Stimulated activated effector memory CD8-positive, alpha-beta T cell treated with anti-CD3 and anti-CD28 coated beads, Interleukin-12 subunit alpha, Interleukin-12 subunit beta, amount 100 ng/mL, for 72 hours (primary cell): ENCODE data around the gene KRTAP10-6.
"Not testable (repeated sequence)": the region's sequence is repeated elsewhere in the genome, so short reads cannot be mapped to it uniquely, and the experiment has no call there.

Source experiments
- ATAC-seq: fragments of 150-1000 bp; cut with Tn5 transposase; 2 replicates; pipeline ENCODE4 v1.10.0; 2021
- DNase-seq, 2 donors: peaks; one replicate each; pipeline ENCODE4 v3.0.0; 2021 to 2022; ENCODE audit warnings: low spot score in 2 of 2
- H3K27ac Mint-ChIP-seq: one replicate; pipeline ENCODE4 v1.8.0; 2022; ENCODE audit warnings: mild to moderate bottlenecking, mixed read lengths
- H3K36me3 Mint-ChIP-seq: one replicate; pipeline ENCODE4 v1.8.0; 2022; ENCODE audit warnings: mild to moderate bottlenecking, mixed read lengths
- H3K4me1 Mint-ChIP-seq: one replicate; pipeline ENCODE4 v1.8.0; 2022; ENCODE audit warnings: mixed read lengths
- H3K4me3 Mint-ChIP-seq: one replicate; pipeline ENCODE4 v1.8.0; 2022; ENCODE audit warnings: mild to moderate bottlenecking, mixed read lengths
- H3K9me3 Mint-ChIP-seq: one replicate; pipeline ENCODE4 v1.8.0; 2022; ENCODE audit warnings: mixed read lengths

Gene KRTAP10-6

DNA sequence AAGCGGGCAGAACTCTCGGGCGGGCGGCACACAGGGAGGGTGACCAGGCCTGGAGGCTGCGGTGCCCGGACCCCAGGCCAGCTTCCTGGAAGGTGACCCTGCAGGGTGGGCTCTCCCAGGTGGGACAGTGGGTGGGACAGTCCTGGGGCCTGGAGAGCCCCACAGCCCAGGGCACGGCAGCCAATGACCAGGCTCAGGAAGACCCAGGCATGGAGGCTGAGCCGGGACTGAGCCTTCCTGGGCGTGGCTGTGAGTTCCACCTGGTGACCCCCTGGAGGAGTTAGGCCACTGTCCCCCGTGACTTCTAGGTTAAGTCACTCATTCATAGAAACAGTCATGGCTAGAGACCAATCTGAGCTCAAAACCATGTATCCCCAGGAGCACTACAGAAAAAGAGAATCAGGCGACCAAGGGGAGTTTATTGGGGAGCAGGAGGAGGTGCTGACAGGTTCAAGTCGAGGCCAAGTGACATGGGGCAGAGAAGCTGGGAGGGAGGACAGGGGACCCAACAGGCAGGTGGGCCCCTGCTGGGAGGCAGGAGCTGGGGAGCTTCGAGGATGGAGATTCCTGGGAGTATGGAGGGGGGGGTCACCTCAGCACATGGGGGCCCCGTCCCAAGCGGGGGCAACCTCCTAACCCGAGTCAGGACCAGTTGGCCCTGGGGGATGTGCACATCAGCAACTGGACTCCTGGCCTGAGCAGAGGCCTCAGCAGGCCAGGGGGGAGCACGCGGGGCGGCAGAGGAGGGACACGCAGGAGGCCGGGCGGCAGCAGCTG, 13.1 kb downstream of the KRTAP10-6 start:
- Mint-ChIP-seq H3K36me3 (no peaks in the 10 kb centered on the region), H3K27ac (no peak overlapping the region), H3K9me3 (peaks cover 15% of the 10 kb centered on the region), H3K4me1 (peaks cover 14% of the 10 kb centered on the region), H3K4me3 (no peak overlapping the region)
- no peak for ATAC-seq
- DNase-seq: peak in 1 of 2 donors; percentile 30

DNA sequence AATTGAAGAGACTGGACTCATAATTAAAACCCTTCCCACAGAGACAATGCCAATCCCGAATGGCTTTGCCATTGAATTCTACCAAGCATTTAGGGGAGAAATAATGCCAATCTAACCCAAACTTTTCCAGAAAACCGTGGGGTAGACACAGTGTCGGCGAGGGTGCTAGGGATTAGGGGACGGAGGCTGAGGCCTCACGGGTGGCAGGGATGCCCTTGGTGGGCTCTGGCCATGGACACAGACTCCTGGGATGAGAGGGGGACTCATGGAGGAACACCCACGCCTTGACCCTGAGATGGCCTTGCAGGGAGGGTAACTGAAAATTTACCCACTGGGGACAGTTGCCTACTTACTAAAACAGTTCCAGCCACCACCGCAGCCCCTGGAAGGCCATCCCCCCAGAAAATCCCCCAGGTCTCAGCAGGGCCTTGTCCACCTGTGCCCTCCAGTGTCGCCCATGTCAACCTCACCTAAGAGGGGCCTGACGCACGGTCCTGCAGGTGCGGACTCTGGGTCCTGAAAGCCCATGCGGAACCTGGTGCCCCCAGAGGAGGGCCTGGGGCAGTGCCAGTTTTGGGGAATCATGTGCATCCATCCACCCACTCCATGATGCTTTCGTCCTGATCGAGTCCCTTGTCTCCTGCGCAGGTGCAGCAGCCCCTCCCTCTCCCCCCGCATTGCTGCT, 13.8 kb downstream of the KRTAP10-6 start:
- Mint-ChIP-seq H3K4me3 (no peak overlapping the region), H3K36me3 (no peaks in the 10 kb centered on the region), H3K27ac (no peak overlapping the region), H3K4me1 (peaks cover 14% of the 10 kb centered on the region), H3K9me3 (peaks cover 15% of the 10 kb centered on the region)
- DNase-seq (no peak), ATAC-seq (no peak)

DNA sequence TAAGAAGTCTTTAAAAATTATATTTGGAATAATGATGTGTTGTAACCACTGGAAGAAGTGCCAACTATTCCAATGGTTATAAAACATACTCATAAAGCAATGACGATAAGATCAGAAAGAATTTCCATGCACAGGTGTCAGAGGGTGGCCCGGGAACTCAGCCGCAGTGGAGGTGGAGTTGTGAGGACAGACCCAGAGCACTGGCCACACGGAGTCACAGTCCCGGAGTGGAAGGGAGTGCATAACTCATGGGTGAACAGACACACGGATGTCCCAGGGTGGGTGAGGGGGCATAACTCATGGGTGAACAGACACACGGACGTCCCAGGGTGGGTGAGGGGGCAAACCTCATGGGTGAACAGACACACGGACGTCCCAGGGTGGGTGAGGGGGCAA, 16.3 kb downstream of the KRTAP10-6 start:
- DNase-seq (no peak), ATAC-seq (no peak)
- H3K9me3 Mint-ChIP-seq: peaks cover 10% of the 10 kb centered on the region
- H3K4me3 Mint-ChIP-seq: no peak overlapping the region
- H3K4me1 Mint-ChIP-seq: peaks cover 14% of the 10 kb centered on the region
- no peak overlapping the region for H3K27ac Mint-ChIP-seq
- H3K36me3 Mint-ChIP-seq: no peaks in the 10 kb centered on the region

DNA sequence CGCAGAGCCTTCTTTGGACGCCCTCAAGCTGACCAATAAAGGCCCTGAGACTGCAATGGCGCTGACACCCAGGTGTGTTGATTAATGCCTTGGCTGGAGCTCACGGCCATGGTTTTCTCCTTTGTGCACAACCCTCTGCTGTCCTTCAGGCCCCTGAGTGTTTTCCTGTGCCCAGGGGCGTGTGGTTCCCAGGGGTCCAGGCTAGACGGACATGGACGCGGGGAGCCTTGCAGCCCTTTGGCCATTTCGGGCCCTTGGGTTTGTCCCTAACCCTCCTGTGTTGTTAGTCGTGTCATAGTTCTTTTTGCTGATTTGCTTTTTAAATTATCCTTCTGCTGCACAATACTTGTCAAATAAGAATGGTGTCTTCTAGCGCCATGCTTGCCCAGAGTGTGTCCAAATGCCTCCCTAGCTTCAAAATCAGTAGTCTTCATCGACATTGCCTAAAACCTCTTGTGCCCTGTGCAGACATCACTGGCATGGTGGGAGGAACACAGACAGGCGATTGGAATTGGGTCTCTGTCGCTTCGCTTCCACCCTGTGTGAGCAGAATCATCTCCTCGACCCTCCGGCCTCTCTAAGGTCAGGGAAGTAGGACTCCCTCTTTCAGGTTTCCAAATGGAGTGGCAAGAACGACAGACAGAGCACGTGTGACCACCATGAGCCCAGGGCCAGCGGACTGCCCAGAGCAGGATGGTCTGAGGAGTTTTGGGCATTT, 16.8 kb downstream of the KRTAP10-6 start:
- H3K4me3 Mint-ChIP-seq: no peak overlapping the region
- H3K9me3 Mint-ChIP-seq: peaks cover 8% of the 10 kb centered on the region
- H3K4me1 Mint-ChIP-seq: peaks cover 14% of the 10 kb centered on the region
- ATAC-seq (no peak), DNase-seq (no peak)
- no peaks in the 10 kb centered on the region for H3K36me3 Mint-ChIP-seq
- H3K27ac Mint-ChIP-seq: no peak overlapping the region

DNA sequence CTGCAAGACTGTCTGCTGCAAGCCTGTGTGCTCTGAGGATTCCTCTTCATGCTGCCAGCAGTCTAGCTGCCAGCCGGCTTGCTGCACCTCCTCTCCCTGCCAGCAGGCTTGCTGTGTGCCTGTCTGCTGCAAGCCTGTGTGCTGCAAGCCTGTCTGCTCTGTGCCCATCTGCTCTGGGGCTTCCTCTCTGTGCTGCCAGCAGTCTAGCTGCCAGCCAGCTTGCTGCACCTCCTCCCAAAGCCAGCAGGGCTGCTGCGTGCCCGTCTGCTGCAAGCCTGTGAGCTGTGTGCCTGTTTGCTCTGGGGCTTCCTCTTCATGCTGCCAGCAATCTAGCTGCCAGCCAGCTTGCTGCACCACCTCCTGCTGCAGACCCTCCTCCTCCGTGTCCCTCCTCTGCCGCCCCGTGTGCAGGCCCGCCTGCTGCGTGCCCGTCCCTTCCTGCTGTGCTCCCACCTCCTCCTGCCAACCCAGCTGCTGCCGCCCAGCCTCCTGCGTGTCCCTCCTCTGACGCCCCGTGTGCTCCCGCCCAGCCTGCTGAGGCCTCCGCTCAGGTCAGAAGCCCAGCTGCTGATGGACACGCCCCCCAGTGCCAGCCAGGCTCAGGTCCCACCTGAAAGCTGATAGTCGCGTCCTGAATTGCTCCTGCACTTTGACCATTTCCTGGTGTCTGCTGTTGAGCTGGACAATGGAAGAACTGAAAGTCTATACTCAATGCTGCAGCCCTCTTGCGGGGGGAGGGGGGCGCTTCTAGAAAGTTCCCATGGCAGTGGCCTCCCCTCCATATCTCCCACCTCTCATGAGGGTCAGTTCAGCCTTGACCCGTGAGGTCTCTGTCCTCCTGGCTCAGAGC, 17.6 kb downstream of the KRTAP10-6 start:
- H3K4me1 Mint-ChIP-seq: peaks cover 9% of the 10 kb centered on the region
- no peak overlapping the region for H3K27ac Mint-ChIP-seq
- DNase-seq: peak in 1 of 2 donors; percentile 34
- no peak for ATAC-seq
- no peaks in the 10 kb centered on the region for H3K36me3 Mint-ChIP-seq
- H3K9me3 Mint-ChIP-seq: peaks cover 6% of the 10 kb centered on the region
- no peak overlapping the region for H3K4me3 Mint-ChIP-seq

DNA sequence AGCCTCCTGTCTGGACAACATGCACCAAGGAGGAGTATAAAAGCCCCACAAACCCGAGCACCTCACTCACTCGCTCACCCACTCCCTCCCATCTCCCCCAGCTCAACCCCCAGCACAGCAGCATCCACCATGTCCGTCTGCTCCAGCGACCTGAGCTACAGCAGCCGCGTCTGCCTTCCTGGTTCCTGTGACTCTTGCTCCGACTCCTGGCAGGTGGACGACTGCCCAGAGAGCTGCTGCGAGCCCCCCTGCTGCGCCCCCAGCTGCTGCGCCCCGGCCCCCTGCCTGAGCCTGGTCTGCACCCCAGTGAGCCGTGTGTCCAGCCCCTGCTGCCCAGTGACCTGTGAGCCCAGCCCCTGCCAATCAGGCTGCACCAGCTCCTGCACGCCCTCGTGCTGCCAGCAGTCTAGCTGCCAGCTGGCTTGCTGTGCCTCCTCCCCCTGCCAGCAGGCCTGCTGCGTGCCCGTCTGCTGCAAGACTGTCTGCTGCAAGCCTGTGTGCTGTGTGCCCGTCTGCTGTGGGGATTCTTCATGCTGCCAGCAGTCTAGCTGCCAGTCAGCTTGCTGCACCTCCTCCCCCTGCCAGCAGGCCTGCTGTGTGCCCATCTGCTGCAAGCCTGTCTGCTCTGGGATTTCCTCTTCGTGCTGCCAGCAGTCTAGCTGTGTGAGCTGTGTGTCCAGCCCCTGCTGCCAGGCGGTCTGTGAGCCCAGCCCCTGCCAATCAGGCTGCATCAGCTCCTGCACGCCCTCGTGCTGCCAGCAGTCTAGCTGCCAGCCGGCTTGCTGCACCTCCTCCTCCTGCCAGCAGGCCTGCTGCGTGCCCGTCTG, 18.5 kb downstream of the KRTAP10-6 start, which contains the start of gene KRTAP10-4:
KRTAP10-4 (plus strand) TSS at position 100 of the 827 bp plus-strand sequence; CDS start at position 130, 30 bp downstream.
- H3K4me1 Mint-ChIP-seq: peaks cover 16% of the 10 kb centered on the region
- ATAC-seq, H3K27ac Mint-ChIP-seq, H3K9me3 Mint-ChIP-seq, H3K36me3 Mint-ChIP-seq, H3K4me3 Mint-ChIP-seq: not testable (repeated sequence)
- peak in 1 of 2 donors; percentile 32 for DNase-seq

DNA sequence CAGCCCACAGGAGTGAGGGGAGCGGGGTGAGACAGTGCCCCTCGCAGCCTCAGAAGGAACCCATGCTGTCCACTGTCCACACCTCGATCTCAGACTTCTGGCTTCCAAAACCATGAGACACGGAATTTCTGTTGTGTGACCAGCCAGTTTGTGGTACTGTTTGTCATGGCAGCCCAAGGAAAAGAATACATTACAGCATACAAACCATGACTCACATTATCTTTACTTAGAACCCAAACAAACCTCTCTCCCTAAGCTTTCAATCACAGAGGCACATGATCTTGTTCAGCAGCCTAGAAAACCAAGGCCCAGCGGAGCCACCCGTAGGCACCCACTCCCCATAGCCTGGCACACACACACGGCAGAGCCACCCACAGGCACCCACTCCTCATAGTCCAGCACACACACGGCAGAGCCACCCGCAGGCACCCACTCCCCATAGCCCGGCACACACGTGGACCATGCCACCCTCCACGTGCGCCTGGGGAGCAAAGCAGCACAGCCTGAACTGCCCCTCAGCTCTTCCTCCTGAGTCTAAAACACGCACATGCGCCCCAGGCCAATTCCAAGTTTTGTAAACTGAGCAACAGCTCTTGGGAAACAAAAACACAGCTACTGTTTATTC, 19.2 kb downstream of the KRTAP10-6 start:
- ATAC-seq (no peak), DNase-seq (no peak)
- H3K4me3 Mint-ChIP-seq: no peak overlapping the region
- H3K9me3 Mint-ChIP-seq: peaks cover 6% of the 10 kb centered on the region
- peaks cover 16% of the 10 kb centered on the region for H3K4me1 Mint-ChIP-seq
- no peaks in the 10 kb centered on the region for H3K36me3 Mint-ChIP-seq
- no peak overlapping the region for H3K27ac Mint-ChIP-seq

DNA sequence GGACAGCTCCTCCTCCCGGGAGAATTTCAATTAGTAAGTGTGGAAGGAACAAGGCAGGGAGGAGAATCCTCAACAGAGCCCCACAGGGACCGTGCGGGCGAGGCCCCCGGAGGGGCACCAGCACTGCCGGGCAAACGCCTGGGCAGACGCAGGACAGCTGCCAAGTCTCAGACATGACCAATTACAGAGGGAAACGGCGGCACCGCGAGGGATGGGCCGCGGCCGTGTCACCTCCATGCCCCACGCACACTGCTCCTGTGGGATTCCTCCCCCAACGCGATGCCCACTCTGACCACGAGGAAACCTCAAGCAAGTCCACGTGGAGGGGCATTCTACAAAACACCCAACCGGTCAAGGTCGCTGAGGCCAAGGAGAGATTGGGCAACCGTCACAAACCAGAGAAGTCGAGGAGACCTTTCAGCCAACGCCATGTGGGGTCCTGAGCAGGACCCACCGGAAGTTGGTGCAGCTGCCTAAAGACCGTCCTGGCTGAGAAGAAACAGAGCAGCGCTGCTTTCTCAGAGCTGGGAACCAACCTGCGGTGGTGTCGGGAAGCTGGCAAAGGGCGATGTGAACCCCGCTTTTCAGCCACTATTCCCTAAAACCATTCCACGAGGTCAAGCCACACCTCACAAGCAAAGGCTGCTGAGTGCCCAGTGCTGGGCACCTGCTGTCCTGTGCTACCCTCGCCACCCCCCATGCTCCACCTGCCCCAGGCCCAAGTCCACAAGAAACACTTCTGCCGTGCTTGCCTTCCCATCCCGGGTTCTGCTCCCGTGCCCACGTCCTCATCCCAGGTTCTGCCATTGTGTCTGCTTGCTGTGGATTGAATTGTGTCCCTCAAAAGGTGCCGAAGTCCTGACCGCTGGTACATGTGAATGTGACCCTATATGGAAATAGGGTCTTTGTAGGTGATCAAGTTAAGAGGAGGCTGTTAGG, 20.2 kb downstream of the KRTAP10-6 start:
- no peaks in the 10 kb centered on the region for H3K36me3 Mint-ChIP-seq
- peaks cover 16% of the 10 kb centered on the region for H3K4me1 Mint-ChIP-seq
- H3K9me3 Mint-ChIP-seq: peaks cover 3% of the 10 kb centered on the region
- no peak overlapping the region for H3K27ac Mint-ChIP-seq
- ATAC-seq (no peak), DNase-seq (no peak)
- no peak overlapping the region for H3K4me3 Mint-ChIP-seq

DNA sequence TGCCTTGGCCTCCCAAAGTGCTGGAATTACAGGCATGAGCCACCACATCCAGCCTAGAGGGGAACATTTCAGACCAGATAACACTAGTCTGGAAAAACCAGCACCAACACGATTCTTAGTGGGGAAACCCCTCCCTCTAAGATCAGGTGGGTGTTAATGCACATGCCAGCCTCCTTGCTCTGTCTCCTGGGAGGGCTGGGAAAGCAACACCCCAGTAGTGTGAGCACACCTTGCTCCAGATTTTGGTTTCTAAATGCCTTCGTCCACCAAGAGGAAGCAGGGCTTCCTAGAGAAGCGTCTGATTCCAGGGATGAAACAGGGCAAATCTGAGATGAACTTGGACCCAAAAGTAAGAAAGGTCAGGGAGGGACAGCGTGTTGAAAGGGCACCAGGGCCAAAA, 21.0 kb downstream of the KRTAP10-6 start:
- DNase-seq: no peak
- Mint-ChIP-seq H3K36me3 (no peaks in the 10 kb centered on the region), H3K4me3 (no peak overlapping the region), H3K27ac (no peak overlapping the region), H3K9me3 (no peaks in the 10 kb centered on the region), H3K4me1 (peaks cover 16% of the 10 kb centered on the region)
- ATAC-seq: no peak

DNA sequence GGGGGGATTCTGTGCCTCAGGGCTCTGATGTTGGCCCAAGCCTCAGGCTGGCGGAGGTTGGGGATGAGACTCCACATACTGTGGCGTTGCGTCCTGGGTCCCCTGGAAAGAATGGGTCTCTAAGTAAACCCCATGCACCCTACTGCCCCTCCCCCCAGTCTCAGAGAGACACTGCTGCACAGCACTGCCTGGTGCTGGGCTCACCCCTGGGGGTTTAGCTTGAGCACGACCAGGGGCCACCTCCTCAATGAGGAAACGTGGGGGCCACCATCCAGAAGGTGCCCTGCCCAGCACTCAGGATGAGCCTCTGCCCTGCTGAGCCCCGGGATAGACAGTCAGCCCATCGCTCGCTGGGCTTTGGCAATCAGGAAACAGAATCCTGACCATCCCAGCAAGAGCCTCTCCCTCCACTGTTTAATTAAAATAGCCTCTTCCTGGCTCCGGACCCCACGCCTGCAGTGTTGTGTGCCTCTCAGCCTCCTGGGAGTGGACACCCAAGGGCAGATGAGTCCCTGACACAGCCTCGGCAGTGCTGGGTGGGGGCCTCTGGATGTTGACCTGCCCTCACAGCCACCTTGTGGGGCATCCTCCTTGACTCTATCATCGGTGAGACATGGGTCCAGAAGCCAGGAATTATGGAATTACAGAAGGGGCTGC, 22.3 kb downstream of the KRTAP10-6 start:
- Mint-ChIP-seq H3K4me1 (peaks cover 19% of the 10 kb centered on the region), H3K27ac (no peak overlapping the region), H3K9me3 (no peaks in the 10 kb centered on the region), H3K4me3 (no peak overlapping the region), H3K36me3 (no peaks in the 10 kb centered on the region)
- DNase-seq: peak in 1 of 2 donors; percentile 30
- ATAC-seq: no peak

DNA sequence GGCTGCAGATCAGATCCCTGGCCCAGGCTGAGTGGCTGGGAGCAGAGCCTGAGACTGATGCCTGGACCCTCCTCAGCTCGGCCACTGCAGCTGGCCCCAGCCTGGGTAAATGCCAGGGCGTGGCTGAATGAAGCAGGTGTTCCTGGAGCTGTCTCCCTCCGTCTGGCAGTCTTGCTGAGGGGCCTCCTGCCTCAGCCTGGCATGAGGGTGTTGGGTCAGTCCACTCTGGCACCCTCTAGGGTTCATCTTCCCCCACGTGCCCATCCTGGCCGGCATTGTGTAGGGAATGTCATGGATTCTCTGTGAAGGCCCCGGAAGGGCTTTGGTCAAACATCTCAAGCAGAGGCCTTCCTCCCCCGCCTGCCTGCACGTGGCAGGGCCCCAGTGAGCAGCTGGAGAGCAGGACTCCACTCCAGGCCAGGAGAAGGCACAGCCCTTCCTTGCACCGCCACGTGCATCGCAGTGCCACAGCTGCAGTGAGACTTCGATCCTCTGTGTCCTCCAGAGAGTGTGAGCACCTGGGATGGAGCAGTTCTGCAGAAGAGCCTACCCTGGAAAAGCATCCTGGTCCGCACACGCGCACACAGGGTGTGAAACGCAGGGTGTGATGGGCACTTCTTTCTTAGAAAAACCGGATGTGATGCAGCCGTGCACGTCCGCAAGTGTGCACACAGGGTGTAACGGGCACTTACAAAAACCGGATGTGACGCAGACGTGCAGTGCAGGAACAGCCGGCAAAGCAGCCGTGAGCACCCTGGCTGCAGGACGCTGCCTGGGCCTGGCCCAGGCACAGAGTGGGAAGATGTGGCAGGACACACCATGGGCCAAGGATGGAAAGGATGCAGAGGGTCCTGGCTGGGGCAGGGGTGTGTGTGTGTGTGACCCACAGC, 23.4 kb downstream of the KRTAP10-6 start:
- Mint-ChIP-seq H3K36me3 (no peaks in the 10 kb centered on the region), H3K27ac (no peak overlapping the region)
- no peak for ATAC-seq

DNA sequence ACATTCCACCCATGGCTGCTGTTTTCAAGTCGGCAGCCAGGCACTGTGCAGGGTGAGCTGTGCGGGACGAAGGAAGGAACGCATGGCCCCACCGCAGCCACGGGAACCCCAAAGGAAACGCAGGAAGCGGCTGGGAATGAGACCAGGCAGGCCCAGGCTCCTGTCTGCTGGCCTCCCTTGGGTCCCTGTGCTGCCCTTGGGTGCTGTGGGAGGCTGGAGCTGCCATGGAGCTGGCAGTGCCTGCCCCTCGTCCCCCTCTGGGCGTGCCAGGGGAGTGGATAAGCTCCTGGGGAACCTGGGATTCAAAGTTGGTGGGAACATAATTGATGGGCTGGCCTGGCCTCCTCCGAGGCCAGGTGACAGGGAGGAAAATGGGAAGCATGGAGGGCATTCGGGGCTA, 24.0 kb downstream of the KRTAP10-6 start:
- DNase-seq: no peak
- Mint-ChIP-seq H3K4me1 (peaks cover 17% of the 10 kb centered on the region), H3K27ac (no peak overlapping the region), H3K4me3 (no peak overlapping the region), H3K9me3 (no peaks in the 10 kb centered on the region), H3K36me3 (no peaks in the 10 kb centered on the region)
- no peak for ATAC-seq

More for the DNA sequence above, 23.4 kb downstream of the KRTAP10-6 start:
- Mint-ChIP-seq H3K9me3 (no peaks in the 10 kb centered on the region), H3K4me3 (no peak overlapping the region), H3K4me1 (peaks cover 17% of the 10 kb centered on the region)
- DNase-seq: no peak
